Liver (tissue), 3 donors: ENCODE measurements around the gene HMG20B.

Source experiments
- CTCF ChIP-seq: fragments of 150-350 bp; IDR thresholded peaks from 2 replicates; pipeline ENCODE4 v1.5.1; 2017; ENCODE audit warnings: improper control_type of control experiment, low read depth, low read length; ENCODE audit not compliant: missing input control
- FOXA1 ChIP-seq: IDR thresholded peaks from 2 replicates; pipeline ENCODE4 v1.6.1; 2016; ENCODE audit warnings: antibody characterized with exemption
- FOXA2 ChIP-seq: IDR thresholded peaks from 2 replicates; pipeline ENCODE4 v1.6.1; 2016; ENCODE audit warnings: antibody characterized with exemption
- MAX ChIP-seq: IDR thresholded peaks from 2 replicates; pipeline ENCODE4 v1.6.1; 2016; ENCODE audit warnings: antibody characterized with exemption
- RAD21 ChIP-seq, 2 donors: IDR thresholded peaks; 2 replicates each; pipeline ENCODE4 v1.6.1; 2016; ENCODE audit warnings: antibody characterized with exemption in 2 of 2, mild to moderate bottlenecking in 2 of 2
- TAF1 ChIP-seq: conservative IDR thresholded peaks from 2 replicates; pipeline ENCODE4 v1.6.1; 2016; ENCODE audit warnings: antibody characterized with exemption, mild to moderate bottlenecking
- YY1 ChIP-seq: IDR thresholded peaks from 2 replicates; pipeline ENCODE4 v1.6.1; 2016; ENCODE audit warnings: antibody characterized with exemption, mild to moderate bottlenecking
- donor health status: healthy.
- donor health status: healthy.

- TF ChIP-seq CTCF, result no peak
- TF ChIP-seq TAF1, result no peak
- no peak for TF ChIP-seq RAD21 (IDR thresholded peaks at IDR 0.05)
- no peak for TF ChIP-seq FOXA2
- TF ChIP-seq YY1, result no peak
- no peak for TF ChIP-seq FOXA1
- TF ChIP-seq MAX, result no peak
Measured at GRCh38 chr19:3535981-3536380, 36.8 kb upstream of the HMG20B start.
